Measurements from ENCODE around the gene LMOD1.

Gene LMOD1

GRCh38 chr1:201900476-201900875 lies 45.9 kb downstream of the LMOD1 start:
- peaks cover 0 to 5% (median 0%) of the 10 kb centered on the region in 5 experiments for H3K27me3 ChIP-seq (replicated peaks in 2 of 5; ENCODE audit: control insufficient read depth in 4 of 5, insufficient read depth in 5 of 5, low read length in 4 of 5)
- no peak for DNase-seq
- no peak overlapping the region for H3K27ac ChIP-seq (ENCODE audit: insufficient read depth in 1 of 2, low read depth in 1 of 2, low read length in 2 of 2, poor library complexity in 1 of 2, severe bottlenecking in 2 of 2)
- H3K36me3 ChIP-seq (ENCODE audit: control insufficient read depth in 4 of 4, insufficient read depth in 4 of 4, low read length in 3 of 4), result no peaks in the 10 kb centered on the region
- 90% methylated on average over 4 of the region's 5 CpGs for WGBS (ENCODE audit: insufficient coverage)
- H3K9me3 ChIP-seq (ENCODE audit: control extremely low read depth in 1 of 5, control insufficient read depth in 4 of 5, insufficient read depth in 2 of 5, low read depth in 1 of 5, low read length in 4 of 5), result no peaks in the 10 kb centered on the region
- no peak overlapping the region for H3K4me3 ChIP-seq (ENCODE audit: control insufficient read depth in 1 of 7, extremely low read depth in 1 of 7, insufficient read depth in 4 of 7, low read depth in 2 of 7, low read length in 6 of 7)
- CTCF ChIA-PET, result interaction anchor here (1.4 to 13.8 kb wide), 4 partner anchors 20 to 72 kb away, joined by 3 to 156 read pairs (median 103); no protein-coding TSS in a partner anchor
- POLR2A ChIA-PET, result no interaction called here
- H3K4me1 ChIP-seq (ENCODE audit: control extremely low read depth in 1 of 4, control insufficient read depth in 4 of 4, insufficient read depth in 4 of 4, low read length in 3 of 4), result peaks cover 0 to 3% (median 0%) of the 10 kb centered on the region in 4 experiments

DNA sequence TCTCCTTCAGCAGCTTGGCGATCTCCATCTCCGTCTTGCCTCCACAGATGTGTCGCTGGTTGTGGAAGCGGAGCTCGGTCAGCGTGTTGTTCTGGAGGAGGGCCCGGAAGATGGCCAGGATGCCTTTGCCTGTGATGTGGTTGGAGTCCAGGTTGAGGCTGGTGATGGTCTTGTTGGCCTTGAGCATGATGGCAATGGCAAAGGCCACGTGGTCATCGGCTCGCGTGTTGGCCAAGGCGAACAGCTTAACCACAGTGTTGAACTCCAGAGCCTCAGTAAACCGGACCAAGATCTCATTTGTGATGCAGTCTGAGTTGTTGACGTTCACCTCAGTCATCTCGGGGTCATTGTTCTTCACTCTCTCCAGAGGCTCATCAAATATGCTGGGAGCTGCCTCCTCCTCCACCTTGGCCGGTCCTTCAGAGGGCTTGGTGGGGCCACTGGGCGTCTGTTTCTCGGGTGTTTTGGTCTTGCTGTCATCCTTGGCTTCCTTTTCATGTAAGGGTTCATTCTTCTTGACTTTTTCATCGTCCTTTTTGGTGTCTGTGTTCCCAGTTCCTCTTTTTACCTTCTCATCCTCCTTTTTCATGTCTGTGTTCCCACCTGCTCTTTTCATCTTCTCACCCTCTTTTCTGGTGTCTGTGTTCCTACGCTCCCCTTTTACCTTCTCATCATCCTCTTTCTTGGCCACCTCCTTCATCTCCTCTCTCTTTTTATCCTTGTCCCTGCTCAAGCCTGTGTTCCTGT lies 46.5 kb downstream of the LMOD1 start:
- Histone ChIP-seq H3K4me1 (ENCODE audit: control extremely low read depth in 1 of 4, control insufficient read depth in 4 of 4, insufficient read depth in 4 of 4, low read length in 3 of 4) (peaks cover 0 to 3% (median 0%) of the 10 kb centered on the region in 4 experiments), H3K27me3 (replicated peaks in 2 of 5; ENCODE audit: control insufficient read depth in 4 of 5, insufficient read depth in 5 of 5, low read length in 4 of 5) (peaks cover 0 to 5% (median 0%) of the 10 kb centered on the region in 5 experiments), H3K27ac (ENCODE audit: insufficient read depth in 1 of 2, low read depth in 1 of 2, low read length in 2 of 2, poor library complexity in 1 of 2, severe bottlenecking in 2 of 2) (no peak overlapping the region), H3K4me3 (ENCODE audit: control insufficient read depth in 1 of 7, extremely low read depth in 1 of 7, insufficient read depth in 4 of 7, low read depth in 2 of 7, low read length in 6 of 7) (no peak overlapping the region), H3K36me3 (ENCODE audit: control insufficient read depth in 4 of 4, insufficient read depth in 4 of 4, low read length in 3 of 4) (no peaks in the 10 kb centered on the region), H3K9me3 (ENCODE audit: control extremely low read depth in 1 of 5, control insufficient read depth in 4 of 5, insufficient read depth in 2 of 5, low read depth in 1 of 5, low read length in 4 of 5) (no peaks in the 10 kb centered on the region)
- no peak for DNase-seq
- CTCF ChIA-PET, result interaction anchor here (1.2 to 13.8 kb wide), 7 partner anchors 15 to 73 kb away, joined by 3 to 156 read pairs (median 45); partner anchors contain the start of gene LMOD1
- POLR2A ChIA-PET, result interaction anchor here (0.6 kb wide), 1 partner anchor 152 kb away, joined by 7 read pairs; no protein-coding TSS in a partner anchor
- 95% methylated on average over 20 of the region's 20 CpGs for WGBS (ENCODE audit: insufficient coverage)

- H3K4me1 ChIP-seq (ENCODE audit: control extremely low read depth in 1 of 4, control insufficient read depth in 4 of 4, insufficient read depth in 4 of 4, low read length in 3 of 4), result peaks cover 0 to 3% (median 0%) of the 10 kb centered on the region in 4 experiments
- no peaks in the 10 kb centered on the region for H3K9me3 ChIP-seq (ENCODE audit: control extremely low read depth in 1 of 5, control insufficient read depth in 4 of 5, insufficient read depth in 2 of 5, low read depth in 1 of 5, low read length in 4 of 5)
- WGBS (ENCODE audit: insufficient coverage), result 90% methylated on average over 2 of the region's 4 CpGs
- peaks cover 0 to 5% (median 0%) of the 10 kb centered on the region in 5 experiments for H3K27me3 ChIP-seq (replicated peaks in 2 of 5; ENCODE audit: control insufficient read depth in 4 of 5, insufficient read depth in 5 of 5, low read length in 4 of 5)
- H3K36me3 ChIP-seq (ENCODE audit: control insufficient read depth in 4 of 4, insufficient read depth in 4 of 4, low read length in 3 of 4), result no peaks in the 10 kb centered on the region
- ChIA-PET CTCF (interaction anchor here (1.2 to 13.8 kb wide), 7 partner anchors 14 to 73 kb away, joined by 3 to 156 read pairs (median 45); partner anchors contain the start of gene LMOD1), POLR2A (interaction anchor here (0.6 kb wide), 1 partner anchor 151 kb away, joined by 7 read pairs; no protein-coding TSS in a partner anchor)
- H3K4me3 ChIP-seq (ENCODE audit: control insufficient read depth in 1 of 7, extremely low read depth in 1 of 7, insufficient read depth in 4 of 7, low read depth in 2 of 7, low read length in 6 of 7), result no peak overlapping the region
- H3K27ac ChIP-seq (ENCODE audit: insufficient read depth in 1 of 2, low read depth in 1 of 2, low read length in 2 of 2, poor library complexity in 1 of 2, severe bottlenecking in 2 of 2), result no peak overlapping the region
- DNase-seq, result no peak
These were observed 47.4 kb downstream of the LMOD1 start for GRCh38 chr1:201898992-201899391.

DNA sequence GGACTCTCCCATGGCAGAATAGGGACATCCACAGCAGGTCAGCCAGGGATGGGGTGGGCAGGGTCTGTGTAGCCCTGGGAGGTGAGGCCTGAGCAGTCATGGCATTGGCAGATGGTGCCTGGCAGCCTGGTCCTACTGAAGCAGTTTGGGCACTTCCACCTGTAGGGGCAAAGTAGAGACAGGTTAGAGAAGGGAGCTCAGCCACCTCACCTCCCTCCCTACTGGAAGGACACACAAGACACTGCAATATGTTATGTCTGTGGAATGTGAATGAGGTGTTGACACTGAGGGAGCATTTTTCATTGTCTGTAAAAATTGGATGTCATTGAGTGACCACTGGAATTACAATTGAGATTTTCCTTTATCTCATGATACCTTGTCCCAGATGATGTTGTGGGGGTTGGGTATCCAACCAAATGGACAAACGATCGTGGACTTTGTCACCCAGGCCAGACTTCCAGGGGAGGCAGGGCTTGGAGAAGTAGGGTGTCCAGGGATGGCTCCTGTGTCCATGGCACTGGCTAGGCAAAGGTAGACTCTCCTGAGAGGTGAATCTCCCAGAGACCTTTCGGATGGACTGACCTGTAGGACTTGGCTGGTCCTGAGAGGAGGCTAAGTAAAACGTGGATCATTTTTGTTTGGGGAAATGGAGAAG lies 48.0 kb downstream of the LMOD1 start:
- Histone ChIP-seq H3K27me3 (replicated peaks in 2 of 5; ENCODE audit: control insufficient read depth in 4 of 5, insufficient read depth in 5 of 5, low read length in 4 of 5) (peaks cover 0 to 7% (median 0%) of the 10 kb centered on the region in 5 experiments), H3K36me3 (ENCODE audit: control insufficient read depth in 4 of 4, insufficient read depth in 4 of 4, low read length in 3 of 4) (no peaks in the 10 kb centered on the region), H3K4me3 (ENCODE audit: control insufficient read depth in 1 of 7, extremely low read depth in 1 of 7, insufficient read depth in 4 of 7, low read depth in 2 of 7, low read length in 6 of 7) (no peak overlapping the region), H3K9me3 (ENCODE audit: control extremely low read depth in 1 of 5, control insufficient read depth in 4 of 5, insufficient read depth in 2 of 5, low read depth in 1 of 5, low read length in 4 of 5) (no peaks in the 10 kb centered on the region), H3K4me1 (ENCODE audit: control extremely low read depth in 1 of 4, control insufficient read depth in 4 of 4, insufficient read depth in 4 of 4, low read length in 3 of 4) (peaks cover 0 to 3% (median 0%) of the 10 kb centered on the region in 4 experiments), H3K27ac (ENCODE audit: insufficient read depth in 1 of 2, low read depth in 1 of 2, low read length in 2 of 2, poor library complexity in 1 of 2, severe bottlenecking in 2 of 2) (no peak overlapping the region)
- ChIA-PET POLR2A (no interaction called here), CTCF (interaction anchor here (0.5 to 13.8 kb wide), 10 partner anchors 14 to 467 kb away, joined by 3 to 156 read pairs (median 4); partner anchors contain the start of gene LMOD1)
- WGBS (ENCODE audit: insufficient coverage), result 100% methylated on average over 4 of the region's 4 CpGs
- DNase-seq, result no peak

DNA sequence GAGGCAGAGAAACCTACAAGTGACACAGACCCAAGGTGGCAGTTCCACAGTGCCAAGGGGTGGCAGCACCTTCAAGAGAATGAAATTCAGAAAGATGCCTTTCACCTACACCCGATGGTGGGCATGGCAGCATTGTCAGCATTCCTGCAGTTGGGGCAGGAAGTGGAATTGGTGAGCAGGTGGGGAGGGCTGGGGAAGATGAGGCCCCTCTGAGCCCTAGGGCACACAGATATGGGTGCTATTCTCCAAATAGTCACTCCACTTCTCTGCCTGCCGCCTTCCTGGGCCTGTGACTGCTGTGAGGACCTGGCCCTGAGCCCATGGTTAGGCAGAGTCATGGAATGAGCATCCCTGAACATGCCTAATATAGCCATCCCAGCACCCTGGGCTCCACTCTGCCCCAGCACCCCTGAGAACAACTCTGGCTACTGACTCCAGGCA lies 49.4 kb downstream of the LMOD1 start:
- H3K4me1 ChIP-seq (ENCODE audit: control extremely low read depth in 1 of 4, control insufficient read depth in 4 of 4, insufficient read depth in 4 of 4, low read length in 3 of 4), result peaks cover 0 to 3% (median 0%) of the 10 kb centered on the region in 4 experiments
- ChIA-PET POLR2A (interaction anchor here (1.4 kb wide), 1 partner anchor 76 kb away, joined by 6 read pairs; no protein-coding TSS in a partner anchor), CTCF (interaction anchor here (0.9 to 13.8 kb wide), 23 partner anchors 9 to 237 kb away, joined by 3 to 156 read pairs (median 7); partner anchors contain the start of gene LMOD1)
- no peak overlapping the region for H3K4me3 ChIP-seq (ENCODE audit: control insufficient read depth in 1 of 7, extremely low read depth in 1 of 7, insufficient read depth in 4 of 7, low read depth in 2 of 7, low read length in 6 of 7)
- peaks cover 0 to 10% (median 0%) of the 10 kb centered on the region in 5 experiments for H3K27me3 ChIP-seq (replicated peaks in 2 of 5; ENCODE audit: control insufficient read depth in 4 of 5, insufficient read depth in 5 of 5, low read length in 4 of 5)
- 100% methylated on average over 1 of the region's 2 CpGs for WGBS (ENCODE audit: insufficient coverage)
- no peak overlapping the region for H3K27ac ChIP-seq (ENCODE audit: insufficient read depth in 1 of 2, low read depth in 1 of 2, low read length in 2 of 2, poor library complexity in 1 of 2, severe bottlenecking in 2 of 2)
- no peaks in the 10 kb centered on the region for H3K9me3 ChIP-seq (ENCODE audit: control extremely low read depth in 1 of 5, control insufficient read depth in 4 of 5, insufficient read depth in 2 of 5, low read depth in 1 of 5, low read length in 4 of 5)
- no peaks in the 10 kb centered on the region for H3K36me3 ChIP-seq (ENCODE audit: control insufficient read depth in 4 of 4, insufficient read depth in 4 of 4, low read length in 3 of 4)
- no peak for DNase-seq

DNA sequence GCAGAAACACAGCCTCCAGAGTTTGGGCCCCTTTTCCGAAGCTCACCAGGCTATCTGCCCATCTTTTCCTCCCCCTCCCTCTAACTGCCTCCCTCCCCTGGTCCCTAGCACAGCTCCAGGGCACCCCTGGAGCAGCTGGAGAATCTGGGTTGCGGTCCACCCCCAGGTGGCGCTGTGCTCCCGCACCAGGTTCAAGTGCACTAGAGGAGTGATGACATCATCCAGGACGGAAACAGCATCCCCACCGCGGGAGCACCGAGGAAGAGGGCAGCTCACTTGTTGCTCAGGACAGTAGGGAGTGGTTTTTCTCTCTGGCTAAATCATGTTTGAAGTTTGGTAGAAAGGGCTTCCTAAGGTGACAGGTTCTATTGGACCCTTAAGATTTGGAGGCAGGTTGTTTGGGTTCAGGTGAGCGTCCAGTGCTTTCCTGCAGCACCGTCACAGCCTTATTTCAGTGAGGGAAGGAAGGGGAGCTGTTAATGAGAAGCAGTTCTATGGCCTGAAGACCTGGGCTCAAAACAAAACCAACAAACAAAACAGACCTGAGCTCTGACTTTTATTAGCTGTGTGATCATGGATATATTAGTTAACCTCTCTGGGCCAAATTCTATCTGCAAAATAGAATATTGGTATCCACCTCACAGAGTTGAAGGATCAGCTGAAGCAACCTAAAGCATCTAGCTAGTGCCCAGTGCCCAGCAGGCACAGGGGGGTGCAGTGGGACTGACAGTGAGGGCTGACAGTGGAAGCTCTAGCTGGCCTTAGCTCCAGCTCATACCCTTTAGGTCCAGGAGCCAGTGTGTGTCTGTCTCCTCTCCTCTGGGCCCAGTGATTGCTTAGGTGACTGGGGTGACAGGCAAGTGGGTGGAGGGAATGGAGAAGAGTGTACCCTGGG lies 50.2 kb downstream of the LMOD1 start:
- CTCF ChIA-PET, result interaction anchor here (0.7 to 13.8 kb wide), 33 partner anchors 9 to 238 kb away, joined by 3 to 156 read pairs (median 5); partner anchors contain the start of genes LMOD1 and RNPEP
- Histone ChIP-seq H3K27ac (ENCODE audit: insufficient read depth in 1 of 2, low read depth in 1 of 2, low read length in 2 of 2, poor library complexity in 1 of 2, severe bottlenecking in 2 of 2) (no peak overlapping the region), H3K4me3 (ENCODE audit: control insufficient read depth in 1 of 7, extremely low read depth in 1 of 7, insufficient read depth in 4 of 7, low read depth in 2 of 7, low read length in 6 of 7) (peak overlapping the region in 1 of 7 experiments; percentile 60), H3K4me1 (ENCODE audit: control extremely low read depth in 1 of 4, control insufficient read depth in 4 of 4, insufficient read depth in 4 of 4, low read length in 3 of 4) (peaks cover 0 to 3% (median 0%) of the 10 kb centered on the region in 4 experiments), H3K27me3 (replicated peaks in 2 of 5; ENCODE audit: control insufficient read depth in 4 of 5, insufficient read depth in 5 of 5, low read length in 4 of 5) (peaks cover 0 to 10% (median 2%) of the 10 kb centered on the region in 5 experiments), H3K9me3 (ENCODE audit: control extremely low read depth in 1 of 5, control insufficient read depth in 4 of 5, insufficient read depth in 2 of 5, low read depth in 1 of 5, low read length in 4 of 5) (no peaks in the 10 kb centered on the region), H3K36me3 (ENCODE audit: control insufficient read depth in 4 of 4, insufficient read depth in 4 of 4, low read length in 3 of 4) (no peaks in the 10 kb centered on the region)
- DNase-seq, result peak; percentile 89 to 93 (median 92)
- POLR2A ChIA-PET, result interaction anchor here (1.4 kb wide), 1 partner anchor 76 kb away, joined by 6 read pairs; no protein-coding TSS in a partner anchor
- 6% methylated on average over 7 of the region's 10 CpGs for WGBS (ENCODE audit: insufficient coverage)

Measured in common myeloid progenitor, CD34-positive (primary cell).